ENCODE results near the gene GSC2.

Gene GSC2

DNA sequence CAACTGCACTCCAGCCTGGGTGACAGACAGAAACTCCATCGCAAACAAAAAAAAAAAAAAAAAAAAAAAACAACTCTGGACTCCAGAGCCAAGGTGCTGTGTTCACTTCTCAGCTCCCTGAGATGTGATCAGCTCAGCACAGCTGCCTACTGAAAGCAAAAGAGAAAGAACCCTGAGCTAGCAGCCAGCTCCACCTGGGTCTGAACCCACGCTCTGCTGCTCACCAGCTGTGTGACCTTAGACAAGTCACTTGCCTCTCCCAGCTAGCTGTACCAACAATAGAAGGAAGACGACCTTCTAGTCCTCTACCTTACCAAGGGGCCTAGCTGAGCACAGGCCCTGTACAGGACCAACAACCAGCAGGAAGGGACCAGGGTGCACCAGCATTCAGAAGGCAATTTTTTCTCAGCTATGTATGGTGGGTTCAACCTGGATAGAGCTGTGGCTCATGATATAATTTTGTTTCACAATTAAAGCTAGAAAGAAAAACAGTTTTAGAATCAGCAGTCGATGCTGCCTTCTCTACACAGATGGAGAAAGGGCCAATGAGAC is 31.7 kb downstream of the GSC2 start:
- DNase-seq, result peak; percentile 31

GRCh38 chr22:19117111-19117512 is 33.0 kb downstream of the GSC2 start:
- DNase-seq, result no peak

GRCh38 chr22:19115628-19116027 is 34.5 kb downstream of the GSC2 start:
- DNase-seq, result no peak

GRCh38 chr22:19114984-19115552 is 35.0 kb downstream of the GSC2 start:
- no peak for DNase-seq

GRCh38 chr22:19113429-19113828 is 36.7 kb downstream of the GSC2 start:
- DNase-seq, result no peak

- DNase-seq, result no peak
Measured at GRCh38 chr22:19111584-19111983, 38.5 kb downstream of the GSC2 start.

DNA sequence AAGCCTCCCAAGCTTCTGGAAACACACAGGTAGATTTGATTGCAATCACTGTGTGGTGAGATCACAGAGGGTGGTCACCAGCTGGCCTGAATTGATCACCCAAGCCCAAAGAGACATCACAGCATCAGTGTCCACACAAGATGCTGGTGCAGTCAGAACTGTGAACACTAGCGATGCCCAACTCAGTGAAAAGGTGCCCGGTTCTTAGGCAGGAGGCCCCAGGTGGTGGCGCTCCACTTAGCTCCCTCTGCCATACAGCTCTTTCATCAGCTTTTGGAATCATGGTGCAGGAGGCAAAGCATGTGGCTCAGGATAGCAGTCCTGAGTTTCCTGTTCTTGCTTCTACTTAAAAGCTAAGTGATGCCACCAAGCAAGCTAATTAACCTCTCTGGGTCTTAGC is 39.0 kb downstream of the GSC2 start:
- DNase-seq, result no peak

GRCh38 chr22:19110646-19111045 is 39.4 kb downstream of the GSC2 start:
- DNase-seq, result no peak

GRCh38 chr22:19110064-19110458 is 40.0 kb downstream of the GSC2 start:
- DNase-seq, result no peak

- DNase-seq, result peak; percentile 37
Measured at GRCh38 chr22:19109198-19110063, 40.7 kb downstream of the GSC2 start.

DNA sequence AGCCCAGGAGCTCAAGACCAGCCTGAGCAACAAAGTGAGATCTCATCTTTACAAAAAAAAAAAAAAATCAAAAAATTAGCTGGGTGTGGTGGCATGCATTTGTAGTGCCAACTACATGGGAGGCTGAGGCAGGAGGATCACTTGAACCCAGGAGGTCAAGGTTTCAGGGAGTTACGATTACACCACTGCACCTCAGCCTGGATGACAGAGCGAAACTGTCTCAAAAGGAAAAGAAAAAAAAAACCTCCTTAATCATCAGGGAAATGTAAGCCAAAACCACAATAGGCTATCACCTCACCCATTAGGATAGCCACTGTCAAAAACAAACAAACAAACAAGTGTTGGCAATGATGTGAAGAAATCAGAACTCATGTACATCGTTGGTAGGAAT is 41.3 kb downstream of the GSC2 start:
- no peak for DNase-seq

- no peak for DNase-seq
Measured at GRCh38 chr22:19107730-19108074, 42.4 kb downstream of the GSC2 start.

DNA sequence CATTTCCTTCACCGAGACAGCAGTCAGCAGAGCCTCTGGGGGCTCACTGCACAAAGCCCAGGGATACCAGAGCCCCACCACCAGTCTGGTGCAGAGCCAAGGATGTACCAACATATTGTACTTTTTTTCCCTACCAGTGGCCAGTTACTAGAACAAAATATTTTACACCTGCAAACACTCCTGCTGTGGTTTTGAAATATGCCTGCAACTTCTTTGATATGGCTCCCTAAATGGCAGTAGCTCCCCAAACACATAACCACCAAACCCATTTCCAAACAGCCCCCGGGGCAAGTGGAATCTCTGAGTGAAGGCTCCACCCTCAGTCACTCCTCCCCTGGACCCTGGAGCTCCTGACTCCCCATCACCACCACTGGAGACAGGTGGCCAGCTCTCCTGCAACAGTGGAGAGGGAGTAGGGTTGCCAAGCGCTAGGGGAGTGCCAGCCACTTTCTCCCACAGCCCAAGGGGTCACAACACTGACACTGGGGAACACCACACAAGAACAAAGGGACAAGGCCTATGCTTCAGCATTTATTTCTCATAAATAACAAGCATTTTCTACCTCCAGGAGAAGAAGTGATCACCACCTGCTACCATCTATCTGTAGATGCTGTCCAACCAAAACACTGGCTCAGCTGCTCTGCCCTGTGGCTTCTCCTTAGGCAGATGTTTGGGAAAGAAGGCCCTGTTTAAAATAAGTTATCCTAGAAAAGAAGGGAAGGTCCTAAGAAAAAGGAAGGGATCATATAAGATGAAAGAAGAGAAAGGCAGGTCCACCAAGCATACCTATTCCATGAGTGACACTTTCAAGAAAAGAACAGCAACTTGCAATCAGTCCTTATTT is 43.0 kb downstream of the GSC2 start:
- DNase-seq, result no peak

DNA sequence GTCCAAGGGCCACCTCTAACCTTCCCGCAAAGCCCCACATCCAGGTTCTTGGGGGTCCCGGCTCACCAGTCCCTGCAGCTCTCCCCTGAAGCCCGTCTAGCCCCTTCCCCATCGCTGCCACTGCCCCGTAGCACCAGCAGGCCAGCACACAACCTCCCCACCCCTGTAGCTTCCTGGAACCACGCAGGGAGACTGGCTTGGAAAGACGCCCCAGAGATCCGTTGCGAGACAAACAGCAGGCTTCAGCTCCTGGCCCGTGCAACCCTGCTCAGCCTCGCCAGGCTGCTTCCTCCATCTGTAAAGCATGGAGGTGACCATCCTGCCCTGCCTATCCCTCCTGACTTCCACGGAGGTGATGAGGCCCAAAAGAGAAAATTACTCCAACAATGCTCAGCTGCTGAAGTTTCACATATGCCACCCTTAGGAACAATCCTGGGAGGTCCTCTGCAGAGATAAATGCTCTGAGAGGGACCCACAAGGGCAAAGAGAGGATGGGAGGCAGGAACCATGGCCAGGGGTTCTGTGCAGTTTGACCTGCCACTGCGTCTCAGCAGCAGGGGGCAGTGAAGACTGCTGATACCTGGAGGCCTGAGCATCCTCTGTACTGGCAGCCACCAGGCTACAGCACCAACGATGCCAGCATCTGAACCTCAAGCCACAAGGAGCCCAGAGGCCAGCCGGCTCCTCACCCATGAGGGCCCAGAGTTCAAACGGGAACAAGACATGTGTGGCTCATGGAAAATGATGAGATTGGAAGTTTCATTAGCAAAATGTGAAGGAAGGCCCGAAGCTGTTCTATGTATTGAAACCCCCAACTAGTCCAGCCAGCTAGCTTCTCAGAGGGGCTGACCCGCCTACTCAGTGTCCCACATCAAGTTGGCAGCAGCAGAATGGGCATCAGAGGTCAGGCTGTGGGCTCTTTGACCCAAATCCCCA is 44.0 kb downstream of the GSC2 start:
- peak; percentile 31 for DNase-seq

DNA sequence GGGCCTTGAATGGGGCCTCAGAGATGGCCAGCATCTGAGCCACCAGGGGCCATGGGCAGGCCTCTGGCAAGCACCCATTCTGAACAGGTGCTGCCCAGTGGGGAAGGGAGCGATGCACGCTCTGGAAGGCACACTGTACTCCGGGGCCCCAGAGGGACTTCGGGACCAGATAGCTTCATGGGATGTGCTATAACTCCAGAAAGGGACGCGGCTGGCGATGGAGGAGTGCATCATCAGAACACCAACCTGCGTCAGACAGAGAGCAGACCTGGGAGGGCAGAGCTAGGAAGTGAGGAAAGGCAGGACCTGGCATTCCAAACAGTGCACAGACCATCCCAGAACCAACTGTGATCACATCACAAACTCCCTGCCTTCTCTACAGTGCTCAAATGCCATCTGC is 44.6 kb downstream of the GSC2 start:
- no peak for DNase-seq

DNA sequence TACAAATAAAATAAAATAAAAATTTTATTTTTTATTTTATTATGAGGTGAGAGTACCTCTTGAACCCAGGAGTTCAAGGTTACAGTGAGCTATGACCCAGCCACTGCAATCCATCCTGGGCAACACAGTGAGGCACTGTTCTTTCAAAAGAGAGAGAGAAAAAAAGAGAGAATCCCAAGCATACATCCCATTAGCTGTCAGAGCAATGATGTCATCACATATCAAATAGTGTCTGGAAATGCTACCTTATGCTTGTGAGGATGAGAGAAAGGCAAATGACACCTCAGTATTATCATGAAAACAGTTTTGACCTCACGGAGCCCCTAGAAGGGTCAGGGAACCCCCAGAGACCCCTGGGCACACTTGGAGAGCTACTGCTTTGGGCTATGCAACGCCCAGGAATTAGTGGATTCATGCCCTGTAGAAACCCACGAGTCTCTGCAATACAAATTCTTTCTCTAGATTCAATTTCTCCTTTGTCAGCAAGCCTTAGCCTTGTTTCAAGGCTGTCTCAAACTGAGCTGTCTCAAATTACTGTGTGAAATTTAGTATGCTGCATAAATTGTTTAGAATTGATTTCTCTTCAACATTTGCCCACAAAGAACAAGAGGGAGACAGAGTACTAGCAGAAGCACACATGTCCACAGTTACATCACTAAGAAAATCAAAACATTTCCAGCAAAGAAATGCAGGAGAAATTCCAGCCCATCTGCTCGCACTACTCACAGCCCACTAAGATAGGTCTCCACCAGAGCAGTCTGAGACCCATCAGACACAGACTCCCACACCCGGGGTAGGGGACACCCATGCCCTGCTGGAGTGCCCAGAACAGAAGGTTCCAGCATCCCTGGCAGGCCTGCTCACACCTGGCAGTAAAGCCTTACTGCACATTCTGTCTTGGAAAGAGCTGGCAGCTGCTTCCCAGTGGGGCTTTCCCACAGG is 45.9 kb downstream of the GSC2 start:
- DNase-seq, result no peak

- no peak for DNase-seq
Measured at GRCh38 chr22:19098157-19098556, 51.9 kb downstream of the GSC2 start.

GRCh38 chr22:19097518-19097917 is 52.6 kb downstream of the GSC2 start:
- DNase-seq, result no peak

Data from stimulated activated CD4-positive, alpha-beta T cell treated with anti-CD3 and anti-CD28 coated beads, Interleukin-1b, Interleukin-23, amount 100 ng/mL, for 48 hours (primary cell).